NCI-H226 (cell line): Measurements from ENCODE around the gene PLEKHA6.
"Not testable (repeated sequence)": the region's sequence is repeated elsewhere in the genome, so short reads cannot be mapped to it uniquely, and the experiment has no call there.

ENCODE experiments used
- DNase-seq: peaks from one replicate; pipeline ENCODE4 v3.0.0-alpha.2; 2015

The PLEKHA6 gene

GRCh38 chr1:204258213-204259115, 101.3 kb downstream of the PLEKHA6 start:
- DNase-seq, result no peak

GRCh38 chr1:204257446-204257845, 102.3 kb downstream of the PLEKHA6 start:
- no peak for DNase-seq

- DNase-seq, result no peak
Measured at GRCh38 chr1:204256531-204256930, 103.2 kb downstream of the PLEKHA6 start.

- DNase-seq, result peak; percentile 56
Measured at GRCh38 chr1:204255966-204256365, 103.8 kb downstream of the PLEKHA6 start.

- DNase-seq, result no peak
Measured at GRCh38 chr1:204255225-204255624, 104.5 kb downstream of the PLEKHA6 start.

- DNase-seq, result peak; percentile 28
Measured at GRCh38 chr1:204254031-204254661, 105.6 kb downstream of the PLEKHA6 start.

GRCh38 chr1:204251926-204252689, 107.6 kb downstream of the PLEKHA6 start:
- DNase-seq, result no peak

GRCh38 chr1:204251286-204251685, 108.4 kb downstream of the PLEKHA6 start:
- DNase-seq, result no peak

GRCh38 chr1:204250428-204251030, 109.2 kb downstream of the PLEKHA6 start:
- DNase-seq, result no peak

- no peak for DNase-seq
Measured at GRCh38 chr1:204249736-204250427, 109.8 kb downstream of the PLEKHA6 start.

- DNase-seq, result no peak
Measured at GRCh38 chr1:204248954-204249353, 110.8 kb downstream of the PLEKHA6 start.

GRCh38 chr1:204246876-204247275, 112.9 kb downstream of the PLEKHA6 start:
- DNase-seq, result no peak

GRCh38 chr1:204242920-204243319, 116.8 kb downstream of the PLEKHA6 start:
- DNase-seq, result no peak

GRCh38 chr1:204241914-204242313, 117.8 kb downstream of the PLEKHA6 start:
- DNase-seq, result no peak

GRCh38 chr1:204241050-204241449, 118.7 kb downstream of the PLEKHA6 start:
- DNase-seq, result peak; percentile 26

- DNase-seq, result no peak
Measured at GRCh38 chr1:204240233-204240632, 119.5 kb downstream of the PLEKHA6 start.

GRCh38 chr1:204239401-204239800, 120.3 kb downstream of the PLEKHA6 start:
- DNase-seq, result not testable (repeated sequence)

- DNase-seq, result not testable (repeated sequence)
Measured at GRCh38 chr1:204238520-204238919, 121.2 kb downstream of the PLEKHA6 start.

- not testable (repeated sequence) for DNase-seq
Measured at GRCh38 chr1:204237515-204237914, 122.2 kb downstream of the PLEKHA6 start.

- no peak for DNase-seq
Measured at GRCh38 chr1:204232526-204232925, 127.2 kb downstream of the PLEKHA6 start.

GRCh38 chr1:204230211-204230610, 129.5 kb downstream of the PLEKHA6 start:
- DNase-seq, result no peak

- DNase-seq, result no peak
Measured at GRCh38 chr1:204228896-204229295, 130.8 kb downstream of the PLEKHA6 start.
